ENCODE results near the gene ZC3H8.

- no peak for TF ChIP-seq CTCF (IDR thresholded peaks at IDR 0.05)
- TF ChIP-seq POLR2A (IDR thresholded peaks at IDR 0.05), result no peak
These were observed 1.0 kb upstream of the ZC3H8 start for GRCh38 chr2:112255875-112256274.

Measured in testis (tissue), 2 donors.